Stimulated activated CD4-positive, alpha-beta T cell treated with anti-CD3 and anti-CD28 coated beads, Interleukin-1b, Interleukin-23, amount 100 ng/mL, for 1 hour (primary cell): ENCODE measurements around the gene RASAL2.
"Not testable (repeated sequence)": the region's sequence is repeated elsewhere in the genome, so short reads cannot be mapped to it uniquely, and the experiment has no call there.

Experiments used
- DNase-seq, 2 donors: peaks; one replicate each; pipeline ENCODE4 v3.0.0-alpha.2; 2020; ENCODE audit warnings: low read depth in 2 of 2

Gene RASAL2

DNA sequence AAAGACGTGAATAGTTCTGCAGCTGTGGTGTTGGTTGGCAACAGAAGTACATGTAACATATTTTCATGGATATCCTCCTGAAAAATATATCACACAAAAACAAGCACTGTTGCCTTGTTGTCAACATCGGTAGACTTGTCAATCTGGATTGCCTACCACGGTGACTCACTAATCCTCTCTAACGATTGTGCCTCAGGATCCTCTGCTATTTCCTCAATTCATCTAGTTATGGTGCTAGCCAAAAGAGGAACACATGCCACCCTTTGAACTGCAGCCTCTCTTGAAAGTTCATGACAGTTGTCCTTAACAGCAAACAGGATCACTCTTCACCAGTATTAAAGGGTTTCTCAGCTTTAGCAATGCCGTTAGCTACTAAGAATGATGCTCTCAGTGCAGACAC, 25.7 kb downstream of the RASAL2 start:
- no peak for DNase-seq

DNA sequence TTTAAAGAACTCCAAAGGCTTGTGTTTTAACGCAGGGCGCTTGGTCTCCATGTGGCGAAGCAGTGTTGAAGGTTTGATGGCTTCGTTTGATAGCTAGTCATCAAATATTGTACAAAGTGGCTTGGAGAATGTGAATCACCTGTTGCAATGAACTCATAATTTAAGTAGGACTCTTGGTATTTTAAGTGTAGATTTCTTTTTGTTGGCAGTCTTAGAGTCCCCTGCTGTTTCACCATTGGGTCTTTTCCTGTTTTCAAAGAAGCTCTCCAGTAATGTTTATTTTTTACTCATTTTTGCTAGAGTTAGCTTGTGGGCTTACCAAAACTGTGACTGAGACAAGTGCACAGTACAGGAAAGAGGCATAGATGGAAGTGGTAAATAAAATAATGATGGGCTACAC, 26.2 kb downstream of the RASAL2 start:
- DNase-seq, result no peak

- not testable (repeated sequence) for DNase-seq
Measured at GRCh38 chr1:178120520-178121052, 26.7 kb downstream of the RASAL2 start.

DNA sequence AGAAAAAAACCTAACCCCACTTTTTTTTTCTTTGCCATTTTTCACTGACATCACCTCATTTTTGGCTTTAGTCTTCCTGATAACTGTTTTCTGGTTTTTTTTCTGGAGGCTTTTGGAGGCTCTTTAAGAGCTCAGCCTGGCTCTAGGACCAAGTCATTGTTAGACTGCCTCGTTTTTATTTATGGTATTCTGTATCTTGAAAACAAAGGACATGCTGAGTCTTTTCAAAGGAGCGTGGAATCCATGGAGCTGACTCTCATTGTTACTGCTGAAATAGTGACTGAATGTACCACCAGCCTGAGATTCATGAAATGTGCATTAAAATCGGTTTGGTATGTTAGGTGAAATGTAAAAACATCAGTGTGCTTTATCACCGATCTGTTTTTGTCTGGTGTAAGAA, 28.0 kb downstream of the RASAL2 start:
- no peak for DNase-seq

DNA sequence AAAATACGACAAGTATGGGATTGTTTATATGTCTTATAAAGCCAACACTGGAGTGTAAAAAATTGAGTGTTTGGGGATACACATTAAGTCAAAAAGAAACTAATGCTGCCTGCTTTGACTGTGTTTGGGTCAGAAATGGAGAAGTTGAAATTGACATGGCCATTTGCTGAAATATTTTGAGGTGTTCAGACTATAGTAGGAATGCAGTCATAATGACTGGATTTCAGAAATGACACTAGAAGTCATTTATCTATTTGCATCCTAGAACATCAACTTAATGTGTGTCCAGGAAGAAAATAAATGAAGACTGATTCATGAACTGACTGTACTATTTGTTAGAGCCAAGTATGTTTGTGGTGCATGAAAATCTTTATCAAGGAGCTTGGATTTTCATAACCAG, 28.4 kb downstream of the RASAL2 start:
- DNase-seq, result no peak

DNA sequence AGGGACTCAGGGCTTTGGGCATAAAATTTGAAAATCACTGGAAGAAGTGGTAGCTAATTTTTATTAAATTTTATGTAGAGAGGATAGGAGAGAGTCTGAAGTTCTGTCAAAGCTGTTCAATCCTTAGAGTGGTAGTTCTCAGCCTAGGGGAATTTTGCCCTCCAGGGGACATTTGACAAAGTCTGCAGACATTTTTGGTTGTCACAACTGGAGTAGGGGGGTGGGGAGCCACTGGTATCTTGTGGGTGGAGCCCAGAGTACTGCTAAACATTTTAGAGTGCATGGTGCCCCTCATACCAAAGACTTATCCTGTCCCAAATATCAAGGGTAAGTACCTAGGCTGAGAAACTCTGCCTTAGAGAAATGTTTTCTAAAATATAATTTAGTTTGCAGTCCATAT, 30.2 kb downstream of the RASAL2 start:
- DNase-seq, result no peak

- DNase-seq, result no peak
Measured at GRCh38 chr1:178126261-178126660, 32.4 kb downstream of the RASAL2 start.

GRCh38 chr1:178126741-178127185, 32.9 kb downstream of the RASAL2 start:
- DNase-seq, result no peak

- DNase-seq, result no peak
Measured at GRCh38 chr1:178127482-178128191, 33.7 kb downstream of the RASAL2 start.

- DNase-seq, result no peak
Measured at GRCh38 chr1:178133239-178133989, 39.5 kb downstream of the RASAL2 start.

DNA sequence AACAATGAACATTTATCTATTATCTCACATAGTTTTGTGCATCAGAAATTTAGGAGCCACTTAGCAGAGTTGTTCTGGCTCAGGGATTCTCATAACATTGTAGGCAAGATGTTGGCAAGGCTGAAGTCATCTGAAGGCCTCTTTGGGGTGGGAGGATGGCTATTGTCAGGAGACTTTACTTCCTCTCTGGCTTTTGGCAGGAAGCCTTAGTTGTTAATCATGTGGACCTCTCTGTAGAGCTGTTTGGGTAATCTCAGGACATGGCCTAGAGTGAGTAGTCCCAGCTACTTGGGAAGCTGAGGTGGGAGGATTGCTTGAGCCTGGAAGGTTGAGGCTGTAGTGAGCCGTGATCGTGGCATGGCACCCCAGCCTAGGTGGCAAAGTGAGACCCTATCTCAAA, 40.2 kb downstream of the RASAL2 start:
- DNase-seq, result no peak

- no peak for DNase-seq
Measured at GRCh38 chr1:178137238-178137637, 43.3 kb downstream of the RASAL2 start.

GRCh38 chr1:178142806-178143205, 48.9 kb downstream of the RASAL2 start:
- DNase-seq, result no peak

GRCh38 chr1:178143730-178144690, 50.1 kb downstream of the RASAL2 start:
- no peak for DNase-seq

DNA sequence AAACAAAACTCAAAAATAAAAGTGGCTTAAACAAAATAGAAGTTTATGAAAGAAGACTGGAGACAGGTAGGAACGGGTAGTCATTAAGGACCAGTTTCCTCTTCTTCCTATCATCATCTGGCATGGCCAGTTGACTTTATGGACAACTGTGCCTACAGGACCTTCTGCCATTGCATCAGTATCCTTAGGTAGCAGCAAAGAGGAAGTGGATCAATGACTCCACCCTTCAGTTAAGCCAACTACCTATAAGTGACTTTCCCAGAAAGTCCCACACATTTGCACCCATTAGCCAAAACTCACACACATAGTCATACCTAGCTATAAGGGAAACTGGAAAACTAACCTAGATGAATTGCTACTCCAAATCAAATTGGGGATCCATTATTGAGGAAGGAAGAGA, 51.7 kb downstream of the RASAL2 start:
- no peak for DNase-seq

GRCh38 chr1:178146436-178146835, 52.5 kb downstream of the RASAL2 start:
- DNase-seq, result no peak

- no peak for DNase-seq
Measured at GRCh38 chr1:178150610-178151009, 56.7 kb downstream of the RASAL2 start.

GRCh38 chr1:178151831-178152230, 57.9 kb downstream of the RASAL2 start:
- DNase-seq, result no peak

DNA sequence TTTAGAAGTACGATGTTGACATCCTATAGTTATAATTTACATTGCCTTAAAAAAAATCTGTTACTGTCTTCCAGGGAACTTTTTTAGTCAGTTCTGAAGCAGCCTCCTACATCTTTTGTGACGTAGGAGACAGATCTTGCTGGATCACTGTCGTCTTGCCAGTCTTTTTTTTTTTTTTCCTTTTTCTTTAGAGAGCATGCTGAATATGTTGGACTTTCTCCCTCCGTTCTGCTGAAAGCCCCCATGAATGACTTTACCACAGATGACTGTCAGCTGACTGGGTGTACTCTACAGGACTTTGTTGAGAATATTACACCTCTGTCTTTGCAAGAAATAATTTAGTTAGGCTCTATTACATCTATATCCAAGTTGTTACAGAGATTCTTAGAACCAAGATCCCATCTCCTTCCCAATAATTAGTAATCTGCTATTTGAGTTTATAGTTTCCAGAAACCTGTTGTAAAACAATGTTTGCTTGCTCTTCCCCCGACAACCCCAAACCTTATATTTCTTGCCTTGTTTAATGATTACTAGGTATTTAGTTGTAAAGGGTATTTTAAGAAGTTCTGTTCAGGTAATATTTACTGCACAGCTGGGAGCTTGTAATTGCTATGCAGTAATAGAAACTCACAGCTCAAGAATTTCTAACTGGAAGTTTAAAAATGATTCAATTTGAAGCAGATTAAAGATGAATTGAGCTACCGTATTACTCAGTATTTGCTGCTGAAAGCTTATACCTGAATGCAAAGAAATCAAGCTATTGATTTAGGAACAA, 61.8 kb downstream of the RASAL2 start:
- DNase-seq, result no peak

DNA sequence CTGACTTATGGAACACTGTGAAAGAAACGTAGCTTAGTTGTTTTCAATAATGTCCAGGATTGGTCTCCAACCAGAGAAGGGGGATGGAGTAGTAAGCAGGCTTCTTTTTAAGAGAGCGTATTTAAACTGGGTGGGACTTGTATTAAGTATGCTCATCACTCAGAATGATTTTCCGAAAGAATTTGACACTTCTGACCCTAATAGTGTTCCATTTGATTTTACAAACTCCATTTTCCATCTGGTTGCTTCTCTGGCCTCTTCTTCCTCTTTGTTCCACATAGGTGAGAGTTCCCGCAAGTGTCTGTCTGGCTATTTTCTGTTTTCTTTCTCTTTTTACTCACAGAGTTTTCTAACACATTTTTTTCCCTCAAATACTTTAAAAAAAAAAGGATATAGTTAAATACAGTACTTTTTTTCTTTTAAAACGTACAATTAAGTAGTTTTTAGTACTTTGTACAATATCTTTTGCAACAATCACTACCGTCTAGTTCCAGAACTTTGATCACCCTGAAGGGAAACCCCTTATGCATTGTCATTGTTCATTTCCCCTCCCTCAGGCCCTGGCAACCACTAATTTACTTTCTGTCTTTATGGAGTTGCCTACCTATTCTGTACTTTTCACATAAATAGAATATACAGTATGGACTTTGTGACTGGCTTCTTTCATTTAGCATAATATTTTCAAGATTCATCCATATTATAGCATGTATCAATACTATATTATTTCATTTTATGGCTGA, 67.0 kb downstream of the RASAL2 start:
- DNase-seq, result no peak
